Stimulated activated naive CD8-positive, alpha-beta T cell treated with anti-CD3 and anti-CD28 coated beads, Interleukin-15, amount 100 ng/mL, for 72 hours (primary cell): ENCODE measurements around the gene DAAM2.

Experiments
- ATAC-seq: fragments of 150-1000 bp; cut with Tn5 transposase; 2 replicates; pipeline ENCODE4 v1.10.0; 2021; ENCODE audit warnings: mild to moderate bottlenecking, moderate library complexity
- DNase-seq, 2 donors: peaks; one replicate each; pipeline ENCODE4 v3.0.0; 2021 to 2022
- H3K27ac Mint-ChIP-seq, 2 donors: one replicate each; pipeline ENCODE4 v1.8.0; 2022; ENCODE audit warnings: mild to moderate bottlenecking in 2 of 2, mixed read lengths in 2 of 2, moderate library complexity in 2 of 2
- H3K27me3 Mint-ChIP-seq: one replicate; pipeline ENCODE4 v1.8.0; 2022; ENCODE audit warnings: mixed read lengths
- H3K4me1 Mint-ChIP-seq: one replicate; pipeline ENCODE4 v1.8.0; 2022; ENCODE audit warnings: mild to moderate bottlenecking, mixed read lengths
- H3K4me3 Mint-ChIP-seq, 2 donors: one replicate each; pipeline ENCODE4 v1.8.0; 2022; ENCODE audit warnings: mild to moderate bottlenecking in 2 of 2, mixed read lengths in 2 of 2, moderate library complexity in 1 of 2
- H3K9me3 Mint-ChIP-seq, 2 donors: one replicate each; pipeline ENCODE4 v1.8.0; 2022; ENCODE audit warnings: mixed read lengths in 2 of 2

Gene DAAM2

DNA sequence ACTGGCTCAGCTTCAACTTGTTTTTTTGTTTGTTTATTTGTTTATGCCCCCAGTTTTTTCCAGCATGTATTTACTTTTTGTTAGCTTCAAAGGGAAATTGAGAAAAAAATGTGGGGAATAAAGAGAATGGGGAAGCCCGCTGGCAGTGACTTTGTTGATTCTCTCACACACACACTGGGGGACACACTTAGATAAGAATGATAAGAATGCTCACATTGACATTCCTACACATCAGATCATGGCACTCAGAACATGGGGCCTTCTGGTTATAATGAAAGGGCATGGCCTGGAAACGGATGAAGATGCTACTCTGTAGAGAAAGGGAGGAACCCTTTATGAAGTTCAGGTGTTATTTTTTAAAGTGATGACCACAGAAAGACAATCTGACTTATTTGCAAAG, 15.6 kb upstream of the DAAM2 start:
- Mint-ChIP-seq H3K4me1 (no peaks in the 10 kb centered on the region), H3K27me3 (peaks cover 9% of the 10 kb centered on the region), H3K4me3 (no peak overlapping the region), H3K27ac (no peak overlapping the region), H3K9me3 (no peaks in the 10 kb centered on the region)
- ATAC-seq = no peak
- no peak for DNase-seq

DNA sequence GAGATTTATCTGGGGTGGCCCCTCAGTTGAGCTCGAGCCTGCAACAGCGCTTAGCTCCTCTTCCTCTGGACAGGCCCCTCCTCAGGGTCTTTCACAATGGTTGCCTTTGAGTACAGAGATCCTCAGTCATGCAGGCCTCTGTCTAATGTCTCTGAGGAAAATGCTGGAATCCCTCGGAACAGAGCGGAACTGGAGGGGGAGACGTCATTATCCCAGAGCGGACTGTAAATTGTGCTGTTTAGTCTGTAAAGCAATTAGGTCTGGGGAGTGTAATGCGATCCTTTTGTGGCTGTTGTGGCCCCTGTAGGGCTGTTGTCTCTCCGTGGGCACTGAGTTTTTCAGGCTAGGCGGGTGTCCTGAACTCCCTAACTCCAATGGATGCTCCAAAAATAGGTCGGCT, 15.0 kb upstream of the DAAM2 start:
- no peak overlapping the region for H3K27ac Mint-ChIP-seq
- H3K4me1 Mint-ChIP-seq = no peaks in the 10 kb centered on the region
- no peak for DNase-seq
- H3K9me3 Mint-ChIP-seq = no peaks in the 10 kb centered on the region
- no peak overlapping the region for H3K4me3 Mint-ChIP-seq
- peaks cover 9% of the 10 kb centered on the region for H3K27me3 Mint-ChIP-seq
- ATAC-seq = no peak

DNA sequence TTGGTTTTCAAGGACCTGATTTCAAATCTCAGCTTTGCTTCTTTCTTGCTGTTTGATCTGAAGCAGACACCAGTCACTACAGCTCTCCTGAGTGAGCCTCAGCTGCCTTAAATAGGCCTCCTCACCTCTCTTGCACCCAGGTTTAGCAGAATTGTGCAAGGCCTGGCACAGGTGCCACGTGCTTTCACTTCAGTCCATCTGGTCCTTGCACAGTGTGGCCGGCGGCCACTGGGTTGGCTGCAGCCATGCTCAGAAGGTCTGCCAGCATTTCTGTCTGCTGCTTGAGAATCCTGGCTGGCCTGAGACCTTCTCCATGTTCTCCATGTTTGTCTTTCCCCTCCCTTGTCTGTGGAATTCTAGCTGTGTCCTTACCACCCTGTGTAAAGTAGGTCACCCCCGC, 14.5 kb upstream of the DAAM2 start:
- Mint-ChIP-seq H3K27ac (no peak overlapping the region), H3K4me1 (no peaks in the 10 kb centered on the region), H3K9me3 (no peaks in the 10 kb centered on the region), H3K27me3 (peaks cover 9% of the 10 kb centered on the region), H3K4me3 (no peak overlapping the region)
- DNase-seq (no peak), ATAC-seq (no peak)

DNA sequence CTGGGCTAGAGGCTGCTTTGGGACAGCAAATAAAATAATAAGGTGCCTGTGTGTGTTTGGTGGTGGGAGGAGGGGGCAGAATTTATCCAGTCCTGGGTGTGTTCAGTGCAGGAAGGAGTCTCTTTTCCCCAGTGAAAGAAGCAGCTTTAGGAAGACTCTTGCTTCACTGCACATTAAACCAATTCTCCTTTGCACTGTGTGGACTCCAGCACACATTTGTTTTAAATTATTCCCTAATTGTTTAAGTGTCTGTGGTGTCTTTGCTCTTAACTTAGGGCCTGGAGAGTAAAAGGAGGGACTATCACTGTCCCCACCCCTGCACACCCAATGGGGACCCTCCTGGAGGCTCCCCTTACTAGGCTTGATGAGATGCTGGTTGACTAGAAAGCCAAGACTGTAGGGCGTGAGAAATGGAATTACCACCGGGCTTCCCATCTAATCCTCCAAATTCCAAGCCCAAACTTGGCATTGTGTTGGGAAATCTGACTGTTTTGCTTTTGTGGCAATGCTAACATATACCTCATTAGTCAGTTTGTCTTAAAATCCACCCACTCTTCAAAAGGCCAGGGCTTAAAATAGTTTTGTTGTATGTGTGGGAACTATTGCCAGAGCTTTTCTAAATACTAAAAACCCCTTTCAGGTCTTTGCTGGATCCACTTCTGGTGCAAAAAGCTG, 13.5 kb upstream of the DAAM2 start:
- no peak for ATAC-seq

DNA sequence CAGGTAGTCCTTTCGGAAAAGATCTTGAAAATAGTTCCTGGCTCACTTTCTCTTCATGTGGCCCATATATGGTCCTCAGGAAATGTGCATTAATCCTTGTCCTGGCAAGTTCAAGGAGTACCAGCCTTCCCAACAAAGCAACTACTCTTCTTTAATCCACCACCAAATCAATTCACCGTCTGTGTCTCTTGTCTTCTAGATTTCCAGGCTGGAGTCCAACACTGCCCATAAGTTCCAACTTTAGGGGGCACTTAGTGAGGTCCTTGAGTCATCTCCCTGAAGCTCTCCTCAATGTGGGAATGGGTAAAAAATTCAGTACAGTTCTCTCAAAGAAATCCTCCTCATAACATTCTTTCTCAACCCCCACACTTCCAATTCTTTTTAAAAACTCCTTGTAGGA, 6.9 kb upstream of the DAAM2 start:
- H3K9me3 Mint-ChIP-seq = peaks cover 6 to 18% of the 10 kb centered on the region in 2 donors
- H3K4me3 Mint-ChIP-seq = no peak overlapping the region
- DNase-seq (no peak), ATAC-seq (no peak)
- H3K4me1 Mint-ChIP-seq = no peaks in the 10 kb centered on the region
- peaks cover 25% of the 10 kb centered on the region for H3K27me3 Mint-ChIP-seq
- H3K27ac Mint-ChIP-seq = no peak overlapping the region

More for the DNA sequence above, 13.5 kb upstream of the DAAM2 start:
- peaks cover 4 to 7% of the 10 kb centered on the region in 2 donors for H3K9me3 Mint-ChIP-seq
- H3K4me3 Mint-ChIP-seq = no peak overlapping the region
- H3K4me1 Mint-ChIP-seq = no peaks in the 10 kb centered on the region
- H3K27ac Mint-ChIP-seq = no peak overlapping the region
- peaks cover 9% of the 10 kb centered on the region for H3K27me3 Mint-ChIP-seq
- no peak for DNase-seq

DNA sequence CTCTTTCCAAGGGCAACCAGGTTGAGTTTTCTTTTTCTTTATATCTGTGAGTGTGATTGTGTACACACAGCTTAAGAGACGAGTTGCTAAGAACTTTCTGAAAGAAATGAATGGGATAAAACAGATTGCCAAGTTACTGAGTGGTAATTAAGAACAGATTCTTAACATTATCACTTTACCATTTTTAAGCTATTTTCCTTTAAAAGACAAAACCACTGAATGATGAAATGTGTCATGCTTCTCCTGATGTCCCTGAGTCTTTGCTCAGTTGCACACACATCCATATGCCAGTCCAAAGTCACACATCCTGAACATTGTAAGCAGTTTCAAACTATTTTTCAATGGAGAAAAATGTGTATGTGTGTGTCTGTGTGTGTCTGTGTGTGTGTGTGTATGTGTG, 5.5 kb upstream of the DAAM2 start:
- no peak for DNase-seq
- Mint-ChIP-seq H3K4me1 (no peaks in the 10 kb centered on the region), H3K9me3 (peaks cover 6 to 18% of the 10 kb centered on the region in 2 donors), H3K27ac (no peak overlapping the region), H3K4me3 (no peak overlapping the region), H3K27me3 (peaks cover 39% of the 10 kb centered on the region)
- no peak for ATAC-seq

DNA sequence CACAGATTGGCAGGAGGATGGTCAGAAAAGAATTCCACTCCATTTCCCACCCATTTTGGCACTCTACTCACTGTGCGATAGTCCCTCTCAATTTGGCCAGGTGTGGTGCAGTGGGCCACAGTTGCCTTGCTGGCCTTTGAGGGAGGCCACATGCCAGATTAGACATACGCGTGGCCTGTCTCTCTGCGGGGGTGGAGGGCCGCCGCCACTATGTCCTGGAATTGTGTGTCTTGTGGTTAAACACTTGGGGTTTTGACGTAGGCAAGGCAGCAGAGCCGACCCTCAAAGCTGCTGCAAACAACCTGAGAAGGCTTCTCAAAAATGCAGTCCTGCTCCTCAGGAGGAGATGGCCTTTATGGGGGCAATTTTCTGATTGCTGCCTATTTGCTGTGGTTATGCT, 4.9 kb upstream of the DAAM2 start:
- DNase-seq = no peak
- H3K27me3 Mint-ChIP-seq = peaks cover 46% of the 10 kb centered on the region

DNA sequence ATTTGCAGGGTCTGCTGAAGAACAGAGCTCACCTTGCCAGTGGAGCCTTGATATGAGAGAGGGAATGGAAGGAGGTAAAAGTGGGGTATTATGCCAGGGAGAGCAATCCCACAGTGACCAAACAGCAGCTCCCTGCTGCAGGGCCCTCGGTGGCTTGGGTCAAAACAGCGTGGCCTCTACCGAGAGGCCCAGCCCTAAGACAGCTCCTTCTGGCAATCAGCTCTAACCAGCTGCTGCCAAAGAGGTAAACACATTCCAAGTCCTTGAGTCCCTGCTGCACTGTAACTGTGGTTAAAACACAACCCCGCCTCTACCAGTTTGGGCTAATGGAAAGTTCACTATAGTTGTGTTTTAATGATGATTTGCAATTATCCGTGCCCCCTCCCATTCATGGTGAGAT, 1.4 kb upstream of the DAAM2 start:
- no peaks in the 10 kb centered on the region for H3K9me3 Mint-ChIP-seq
- no peak for ATAC-seq
- DNase-seq = no peak
- H3K4me3 Mint-ChIP-seq = no peak overlapping the region
- peaks cover 12% of the 10 kb centered on the region for H3K4me1 Mint-ChIP-seq
- H3K27ac Mint-ChIP-seq = no peak overlapping the region
- H3K27me3 Mint-ChIP-seq = peaks cover 73% of the 10 kb centered on the region

More for the DNA sequence above, 4.9 kb upstream of the DAAM2 start:
- ATAC-seq = no peak
- Mint-ChIP-seq H3K9me3 (peaks cover 6 to 18% of the 10 kb centered on the region in 2 donors), H3K4me3 (no peak overlapping the region), H3K4me1 (peaks cover 4% of the 10 kb centered on the region), H3K27ac (no peak overlapping the region)

DNA sequence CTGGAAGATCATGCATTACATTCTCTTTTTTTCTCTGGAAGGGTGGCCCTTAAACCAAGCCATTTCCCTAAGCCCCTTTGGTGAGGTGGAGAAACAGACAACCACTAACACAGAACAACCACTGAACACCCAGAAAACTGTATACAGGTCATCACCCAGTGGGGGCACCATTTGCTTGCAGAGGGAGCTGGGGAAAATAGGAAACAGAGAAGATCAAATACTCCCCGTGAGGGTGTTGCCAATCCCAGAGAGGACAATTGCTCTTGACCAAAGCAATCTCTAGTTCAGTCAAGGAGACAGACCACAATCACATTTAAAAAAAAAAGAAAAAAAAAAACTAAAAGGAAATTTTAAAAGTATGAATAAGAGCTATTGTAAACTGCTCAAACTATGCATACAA, 865 bp upstream of the DAAM2 start:
- DNase-seq = no peak
- Mint-ChIP-seq H3K27ac (no peak overlapping the region), H3K4me1 (peaks cover 12% of the 10 kb centered on the region), H3K9me3 (no peaks in the 10 kb centered on the region), H3K27me3 (peaks cover 79% of the 10 kb centered on the region), H3K4me3 (no peak overlapping the region)
- ATAC-seq = no peak

DNA sequence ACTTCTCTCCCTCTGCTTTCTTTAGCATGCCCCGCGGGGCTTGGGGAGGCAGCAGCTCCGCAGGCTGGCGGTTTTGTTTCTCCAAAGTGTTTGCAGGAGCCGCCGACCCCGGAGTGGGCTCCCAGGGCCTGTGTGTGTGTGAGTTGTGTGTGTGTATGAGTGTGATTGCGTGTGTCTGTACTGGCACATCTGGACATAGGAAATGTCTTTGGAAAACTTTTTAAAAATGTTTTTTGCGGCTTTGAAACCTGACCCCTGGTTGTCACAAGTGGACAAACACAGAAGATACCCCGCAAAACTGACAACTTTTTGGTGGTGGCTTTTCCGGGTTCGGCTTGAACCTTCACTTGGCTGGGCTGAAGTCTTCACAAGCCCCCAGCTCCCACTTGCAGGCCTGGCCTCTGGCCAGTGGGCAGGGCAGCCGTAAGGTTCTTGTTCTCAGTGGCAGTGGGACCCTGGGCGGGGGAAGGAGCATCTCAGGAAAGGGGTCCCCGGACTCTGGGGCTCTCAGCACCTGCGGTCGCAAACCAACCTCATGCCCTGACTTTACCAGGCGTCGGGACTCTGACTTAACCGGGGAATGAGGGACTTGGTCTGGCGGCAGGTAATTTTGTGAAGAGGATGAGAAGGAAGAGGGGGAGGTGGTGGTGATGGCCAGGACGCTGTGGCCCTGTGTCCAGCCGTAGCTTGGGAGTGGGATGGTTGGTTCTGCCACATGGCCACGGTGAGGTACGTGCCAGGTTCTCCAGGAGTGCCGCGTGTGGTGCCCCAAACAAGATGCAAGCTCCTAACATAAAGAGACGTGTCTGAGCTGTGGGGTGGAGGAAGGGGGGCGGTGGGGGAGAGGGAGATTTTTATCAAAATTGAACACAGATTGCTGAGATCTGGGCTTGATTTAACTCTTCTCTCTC, 619 bp downstream of the DAAM2 start:
- DNase-seq (no peak), ATAC-seq (no peak)
- no peak overlapping the region for H3K27ac Mint-ChIP-seq
- H3K4me1 Mint-ChIP-seq = peaks cover 12% of the 10 kb centered on the region
- H3K9me3 Mint-ChIP-seq = no peaks in the 10 kb centered on the region
- H3K4me3 Mint-ChIP-seq = peak overlapping the region; percentile 9 to 51
- peaks cover 69% of the 10 kb centered on the region for H3K27me3 Mint-ChIP-seq

DNA sequence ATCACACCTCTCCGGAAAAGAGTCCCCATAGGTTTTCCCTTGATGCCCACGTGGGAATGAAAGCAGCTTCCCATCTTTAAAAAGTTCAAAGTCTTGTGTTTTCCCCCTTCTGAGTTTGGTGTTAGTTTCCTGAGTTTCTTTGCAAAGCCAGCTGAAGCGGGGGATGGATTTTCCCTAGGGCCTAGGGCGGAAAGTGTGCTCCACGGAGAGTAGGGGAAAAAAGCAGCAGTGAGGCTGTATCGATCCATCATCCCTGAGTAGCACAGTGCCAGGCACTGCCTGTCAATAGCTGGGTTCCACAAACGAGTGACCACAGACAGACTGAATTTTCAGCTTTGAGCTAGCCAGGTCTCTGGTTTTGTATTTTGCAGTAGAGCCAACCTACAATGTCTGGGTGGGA, 1.3 kb downstream of the DAAM2 start:
- DNase-seq (no peak), ATAC-seq (no peak)
- Mint-ChIP-seq H3K4me3 (no peak overlapping the region), H3K27me3 (peaks cover 62% of the 10 kb centered on the region), H3K4me1 (peaks cover 12% of the 10 kb centered on the region), H3K9me3 (no peaks in the 10 kb centered on the region), H3K27ac (no peak overlapping the region)

DNA sequence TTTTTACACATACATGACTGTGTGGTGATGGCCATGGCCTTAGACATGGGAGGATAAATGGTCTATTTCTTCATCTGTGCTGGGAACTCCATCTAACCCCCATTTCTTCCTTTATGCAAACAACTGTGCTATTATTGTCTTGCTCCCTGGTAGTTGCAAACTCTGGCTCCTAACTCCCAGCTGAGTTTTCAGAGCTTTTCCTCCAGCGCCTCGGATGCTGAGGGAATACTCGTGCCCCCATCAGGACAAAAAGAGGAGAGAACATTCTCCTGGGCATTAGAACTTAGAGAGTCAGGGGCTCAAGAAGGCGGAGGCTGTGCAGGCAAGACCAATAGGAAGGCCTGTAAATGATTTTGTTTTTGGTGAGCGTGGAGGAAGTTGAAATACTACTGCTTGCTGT, 2.1 kb downstream of the DAAM2 start:
- ATAC-seq (no peak), DNase-seq (no peak)
- H3K27me3 Mint-ChIP-seq = peaks cover 61% of the 10 kb centered on the region
- no peak overlapping the region for H3K27ac Mint-ChIP-seq
- peaks cover 12% of the 10 kb centered on the region for H3K4me1 Mint-ChIP-seq
- H3K4me3 Mint-ChIP-seq = no peak overlapping the region
- no peaks in the 10 kb centered on the region for H3K9me3 Mint-ChIP-seq

DNA sequence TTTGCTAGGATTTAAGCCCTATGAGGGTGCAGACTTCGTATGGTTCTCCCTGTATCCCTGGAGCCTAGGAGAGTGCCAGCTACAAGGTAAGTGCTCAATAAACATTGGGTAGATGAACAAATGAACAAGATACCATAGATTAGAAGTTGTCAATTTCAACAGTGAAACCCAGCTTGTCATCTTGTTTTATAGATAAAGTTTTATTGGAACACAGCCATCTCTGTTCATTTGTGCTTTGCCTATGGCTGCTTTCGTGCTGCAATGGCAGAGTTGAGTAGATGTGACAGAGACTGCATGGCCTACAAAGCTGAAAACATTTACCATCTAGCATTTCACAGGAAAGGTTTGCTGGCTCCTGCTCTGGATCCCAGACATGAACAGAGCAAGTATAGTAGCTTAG, 5.6 kb downstream of the DAAM2 start:
- ATAC-seq = no peak
- Mint-ChIP-seq H3K9me3 (no peaks in the 10 kb centered on the region), H3K4me1 (peaks cover 4% of the 10 kb centered on the region)

DNA sequence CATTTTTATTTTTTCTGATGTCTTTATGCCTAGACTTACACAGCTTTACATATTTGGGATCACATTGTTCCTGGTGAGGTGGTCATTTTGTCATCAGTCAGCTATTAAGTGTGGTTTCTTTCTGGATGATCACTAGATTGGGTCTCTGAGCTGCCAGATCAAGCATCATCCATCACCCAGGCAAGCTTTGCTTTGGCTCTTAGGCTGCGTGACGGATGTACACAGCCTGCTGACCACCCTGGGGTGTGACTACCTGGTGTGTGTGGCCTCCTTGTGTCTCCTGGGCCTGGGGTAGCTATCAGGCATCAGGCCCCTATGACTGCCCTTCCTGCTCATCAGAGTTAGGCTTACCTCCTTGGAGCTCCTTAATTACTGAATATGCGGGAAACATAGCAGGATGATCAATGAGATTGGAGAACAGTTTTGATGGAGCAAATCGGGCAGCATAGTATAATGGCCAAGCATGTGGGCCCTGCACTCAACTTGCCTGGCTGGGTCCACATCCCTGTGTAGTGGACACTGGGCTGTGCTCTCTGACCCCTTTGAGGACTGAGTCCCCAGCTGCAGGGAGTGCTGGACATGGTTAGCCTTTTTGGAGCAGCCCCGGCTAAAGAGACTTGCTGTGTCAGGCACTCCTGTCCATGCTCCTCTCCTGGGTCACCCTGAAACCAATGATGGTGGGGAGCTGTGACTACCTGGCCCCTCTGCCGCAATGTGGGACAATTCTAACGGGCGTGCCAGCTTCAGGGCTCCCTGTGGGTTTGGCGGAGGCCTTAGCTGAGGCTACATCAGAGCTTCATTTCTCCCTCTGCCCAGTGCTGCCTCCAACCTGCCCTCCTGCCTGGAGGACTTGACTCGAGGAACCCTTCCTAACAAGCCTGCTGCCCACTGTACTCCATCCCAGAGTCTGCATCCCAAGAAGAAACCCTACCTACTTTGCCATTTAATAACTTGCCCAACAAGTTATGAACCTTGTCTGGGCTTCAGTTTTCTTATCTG, 8.2 kb downstream of the DAAM2 start:
- Mint-ChIP-seq H3K27ac (no peak overlapping the region), H3K4me1 (no peaks in the 10 kb centered on the region), H3K4me3 (no peak overlapping the region), H3K27me3 (peaks cover 44% of the 10 kb centered on the region), H3K9me3 (no peaks in the 10 kb centered on the region)
- ATAC-seq (no peak), DNase-seq (no peak)

More for the DNA sequence above, 5.6 kb downstream of the DAAM2 start:
- Mint-ChIP-seq H3K4me3 (no peak overlapping the region), H3K27me3 (peaks cover 49% of the 10 kb centered on the region), H3K27ac (no peak overlapping the region)
- DNase-seq = no peak

DNA sequence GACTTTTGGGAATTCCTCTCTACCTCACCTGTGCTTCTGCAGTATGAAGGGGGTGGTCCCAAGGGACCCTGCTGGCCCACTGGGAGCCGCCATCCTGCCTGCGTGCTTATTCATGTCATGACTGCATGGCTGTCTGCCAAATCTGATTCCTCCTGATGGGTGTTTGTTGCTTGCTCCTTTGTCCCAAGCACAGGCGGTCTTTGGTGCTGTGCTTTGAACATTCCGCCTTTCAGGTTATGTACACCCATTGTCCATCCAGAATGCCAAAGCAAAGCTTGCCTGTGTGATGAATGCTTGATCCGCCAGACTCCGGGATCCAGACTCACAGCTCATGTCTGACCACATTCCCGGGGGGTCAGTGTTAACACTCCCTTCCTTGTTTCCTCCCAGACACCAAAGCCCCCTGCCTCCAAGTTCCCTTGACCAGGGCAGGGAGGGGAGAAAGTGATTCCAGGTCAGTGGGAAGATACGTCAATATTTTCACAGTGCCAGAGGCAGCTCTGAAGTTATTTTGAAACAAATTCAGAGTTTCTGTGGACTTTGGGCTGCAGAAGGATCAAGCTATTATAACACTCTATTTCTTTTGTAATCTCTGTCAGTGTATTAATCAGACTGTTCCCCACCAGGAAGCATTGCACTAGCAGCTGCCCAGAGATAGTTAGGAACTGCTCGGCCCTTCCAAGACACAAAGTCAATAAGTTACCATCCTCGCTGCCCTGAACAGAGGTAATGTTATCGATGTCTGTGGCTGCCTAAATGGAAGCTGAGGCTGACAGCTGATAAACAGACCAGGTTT, 9.5 kb downstream of the DAAM2 start:
- no peak overlapping the region for H3K4me3 Mint-ChIP-seq
- H3K4me1 Mint-ChIP-seq = no peaks in the 10 kb centered on the region
- no peak overlapping the region for H3K27ac Mint-ChIP-seq
- ATAC-seq = no peak
- no peak for DNase-seq
- no peaks in the 10 kb centered on the region for H3K9me3 Mint-ChIP-seq
- H3K27me3 Mint-ChIP-seq = peaks cover 39% of the 10 kb centered on the region
